NB4 (cell line): ENCODE measurements around the gene WSCD1.

Experiments
- CTCF ChIP-seq: IDR thresholded peaks from one replicate; pipeline ENCODE4 v1.5.1; 2012; ENCODE audit warnings: low read depth, low read length
- MAX ChIP-seq: IDR thresholded peaks from 2 replicates; pipeline ENCODE4 v1.6.1; 2011; ENCODE audit warnings: low read depth, low read length
- MYC ChIP-seq: IDR thresholded peaks from 2 replicates; pipeline ENCODE4 v1.6.1; 2011; ENCODE audit warnings: low read depth, low read length
- POLR2A ChIP-seq: IDR thresholded peaks from 2 replicates; pipeline ENCODE4 v1.6.1; 2011; ENCODE audit warnings: mild to moderate bottlenecking; ENCODE audit not compliant: insufficient read length; ENCODE audit errors: extremely low read depth

- TF ChIP-seq CTCF (no peak), POLR2A (no peak), MAX (no peak), MYC (no peak)
Measured at GRCh38 chr17:6098823-6099180, 28.6 kb downstream of the WSCD1 start.
